Heart right ventricle (tissue), 16 donors: Measurements from ENCODE around the gene FAM184A. TPM values are rescaled to one million over a fixed set of nuclear protein-coding genes. Genes with fewer than 3 reads are reported as not detected.

Experiments
- ATAC-seq, 8 donors: fragments of 200-7000 bp; cut with Tn5 transposase; one replicate each; pipeline ENCODE4 v1.9.1; 2020; ENCODE audit warnings: mild to moderate bottlenecking in 8 of 8, moderate library complexity in 8 of 8, moderate number of reproducible peaks in 1 of 8
- DNase-seq, 2 donors: peaks; one replicate each; pipeline ENCODE4 v3.0.0-alpha.2; 2020
- H3K27ac ChIP-seq, 10 donors: fragments of 200-600 bp; sonication (generic) in 2 of 10; one replicate each; pipeline versions ENCODE4 v1.5.0 to v1.8.0; 2020 to 2022; ENCODE audit warnings: mild to moderate bottlenecking in 3 of 10
- H3K27me3 ChIP-seq, 7 donors: fragments of 200-600 bp; one replicate each; pipeline ENCODE4 v1.8.0; 2021 to 2022; ENCODE audit warnings: mild to moderate bottlenecking in 2 of 7
- H3K36me3 ChIP-seq, 9 donors: fragments of 200-600 bp; sonication (generic) in 1 of 9; one replicate each; pipeline versions ENCODE4 v1.5.0 to v1.8.0; 2020 to 2022; ENCODE audit warnings: mild to moderate bottlenecking in 2 of 9
- H3K4me1 ChIP-seq, 9 donors: fragments of 200-600 bp; sonication (generic) in 1 of 9; one replicate each; pipeline versions ENCODE4 v1.5.0 to v1.8.0; 2020 to 2022; ENCODE audit warnings: mild to moderate bottlenecking in 4 of 9
- H3K4me3 ChIP-seq, 10 donors: fragments of 200-600 bp; sonication (generic) in 2 of 10; one replicate each; pipeline versions ENCODE4 v1.5.0 to v1.8.0; 2020 to 2022; ENCODE audit warnings: mild to moderate bottlenecking in 7 of 10, moderate library complexity in 2 of 10
- H3K9me3 ChIP-seq, 11 donors: fragments of 200-600 bp in 10 of 11; sonication (generic) in 2 of 11; one replicate each; pipeline versions ENCODE4 v1.5.0 to v1.8.0; 2013 to 2022; ENCODE audit warnings: mild to moderate bottlenecking in 2 of 11, control low read depth in 1 of 11, moderate library complexity in 1 of 11
- WGBS, 2 donors: extraction: QIAGEN DNeasy Blood & Tissue Kit; methylation state at CpG; one replicate each; pipeline ENCODE4 v1.1.7; 2013; ENCODE audit warnings: inconsistent platforms in 1 of 2; 5-methylcytosine and 5-hydroxymethylcytosine counted together
- intact Hi-C, 10 donors: fragments of 100-400 bp; cut with DNase I; formaldehyde crosslinking; loops; one replicate each; pipeline versions ENCODE4 v1.11.1 to v1.14.2; 2022
- polyA plus RNA-seq, 2 donors: library from polyadenylated mRNA; stranded (reverse); fragments of 200-250 nt; gene quantifications; one replicate each; pipeline ENCODE4 v1.2.3, GENCODE V29; 2013
- total RNA-seq, 10 donors: library from RNA; stranded (reverse); fragmentation: NEBNext Ultra II Directional in 3 of 10; extraction: Animal tissue kit (Norgen Biotek cat#: 25700) in 3 of 10; gene quantifications; one replicate each; pipeline versions ENCODE4 v1.2.1 to v1.2.4, GENCODE V29; 2021 to 2023
- TF ChIP-seq, protein P1 (sequence below), 9 donors: fragments of 200-600 bp; sonication (generic) in 2 of 9; IDR thresholded peaks; one replicate each; pipeline versions ENCODE4 v1.5.0 to v1.8.0; 2021 to 2022; ENCODE audit warnings: antibody characterized with exemption in 9 of 9, mild to moderate bottlenecking in 5 of 9, moderate library complexity in 1 of 9
- donor health status: Arrhythmogenic right ventricular cardiomyopathy.
- donor health status: ischemic (EF 13 %, LVEDD 7.1; RV severe dilation, severe dysfunction).
- donor health status: healthy with polysubstance abuse.
- donor health status: DM: no; HTN: yes; CAD: no.
- donor health status: DM: no; HTN: no; CAD: no.
- donor health status: ischemic (EF 25% LVEDD 6.9; RV normal size, moderate dysfunction).
- donor health status: ischemic (EF 25% LVEDD 5.7; RV mildly dilated, moderate dysfunction).
- donor health status: healthy.
- donor health status: DM: yes; HTN: yes; CAD: no.
- donor health status: Ischemic cardiomyopathy.
- donor health status: ischemic (EF 35%, LVEDD 5.7; RV mildly dilated, moderate dysfunction).
- donor health status: nonischemic (EF 11% LVEDD 7.7; RV severe dilation, severe dysfunction).
- donor health status: DM: yes; HTN: yes; CAD: no.
- donor health status: PGD.
- donor health status: ischemic (EF 29% LVEDD 5.4; RV normal size, mild dysfunction).
- donor health status: nonischemic (EF 23%, LVEDD 6.1; RV moderate dilation, normal function).

FAM184A gene
- total and polyA plus RNA-seq, 12 donors = 0.16 to 3.0 (median 0.42) TPM

DNA sequence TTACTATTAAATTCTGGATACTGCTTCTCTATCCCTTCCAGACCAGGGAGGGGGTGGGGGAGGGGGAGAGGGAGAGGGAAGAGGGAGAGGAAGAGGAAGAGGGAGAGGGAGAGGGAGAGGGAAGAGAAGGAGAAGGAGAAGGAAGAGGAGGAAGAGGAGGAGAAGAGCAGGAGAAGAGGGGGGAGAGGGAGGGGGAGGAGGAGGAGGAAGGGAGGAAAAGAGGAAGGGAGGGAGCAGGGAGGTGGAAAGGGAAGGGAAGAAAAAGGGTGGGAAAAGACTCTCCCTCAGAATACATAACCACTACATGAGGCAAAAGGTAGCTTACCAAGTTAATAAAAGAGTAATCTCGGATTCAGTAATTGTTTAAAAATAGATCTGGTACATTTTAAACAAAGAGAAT lies 46.0 kb downstream of the FAM184A start:
- peaks cover 0 to 21% (median 9%) of the 10 kb centered on the region in 9 donors for H3K4me1 ChIP-seq
- WGBS, 2 donors = 71 to 80% methylated on average over 1 of the region's 1 CpG
- no peaks in the 10 kb centered on the region for H3K36me3 ChIP-seq
- no peaks in the 10 kb centered on the region for H3K27me3 ChIP-seq
- intact Hi-C loops = loop anchor here in 1 of 10 donors (5.0 kb wide), 1 partner anchor 60 kb away; no protein-coding TSS in a partner anchor
- TF ChIP-seq, protein P1, sequence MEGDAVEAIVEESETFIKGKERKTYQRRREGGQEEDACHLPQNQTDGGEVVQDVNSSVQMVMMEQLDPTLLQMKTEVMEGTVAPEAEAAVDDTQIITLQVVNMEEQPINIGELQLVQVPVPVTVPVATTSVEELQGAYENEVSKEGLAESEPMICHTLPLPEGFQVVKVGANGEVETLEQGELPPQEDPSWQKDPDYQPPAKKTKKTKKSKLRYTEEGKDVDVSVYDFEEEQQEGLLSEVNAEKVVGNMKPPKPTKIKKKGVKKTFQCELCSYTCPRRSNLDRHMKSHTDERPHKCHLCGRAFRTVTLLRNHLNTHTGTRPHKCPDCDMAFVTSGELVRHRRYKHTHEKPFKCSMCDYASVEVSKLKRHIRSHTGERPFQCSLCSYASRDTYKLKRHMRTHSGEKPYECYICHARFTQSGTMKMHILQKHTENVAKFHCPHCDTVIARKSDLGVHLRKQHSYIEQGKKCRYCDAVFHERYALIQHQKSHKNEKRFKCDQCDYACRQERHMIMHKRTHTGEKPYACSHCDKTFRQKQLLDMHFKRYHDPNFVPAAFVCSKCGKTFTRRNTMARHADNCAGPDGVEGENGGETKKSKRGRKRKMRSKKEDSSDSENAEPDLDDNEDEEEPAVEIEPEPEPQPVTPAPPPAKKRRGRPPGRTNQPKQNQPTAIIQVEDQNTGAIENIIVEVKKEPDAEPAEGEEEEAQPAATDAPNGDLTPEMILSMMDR (IDR thresholded peaks at IDR 0.05) = no peak
- H3K4me3 ChIP-seq = no peak overlapping the region
- no peak overlapping the region for H3K27ac ChIP-seq
- ATAC-seq (no peak), DNase-seq (no peak)
- H3K9me3 ChIP-seq = no peaks in the 10 kb centered on the region

DNA sequence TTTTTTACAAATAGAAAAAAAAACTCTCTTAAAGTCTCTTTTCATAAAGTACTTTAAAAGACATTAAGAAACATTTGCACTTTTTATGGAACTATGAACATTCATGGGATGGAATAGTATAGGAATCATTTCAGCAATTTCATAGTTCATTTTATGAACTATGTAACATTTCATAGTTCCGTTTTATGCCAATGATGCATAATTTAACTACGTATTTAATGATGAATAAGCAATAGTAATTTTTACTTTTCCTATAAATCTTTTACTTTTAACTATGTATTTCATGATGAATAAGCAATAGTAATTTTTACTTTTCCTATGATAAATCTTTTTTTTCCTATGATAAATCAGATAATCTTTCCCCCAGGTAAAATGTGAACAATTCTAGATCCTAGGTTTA lies 47.7 kb downstream of the FAM184A start:
- Histone ChIP-seq H3K36me3 (no peaks in the 10 kb centered on the region), H3K27me3 (no peaks in the 10 kb centered on the region), H3K4me1 (peaks cover 0 to 16% (median 8%) of the 10 kb centered on the region in 9 donors), H3K9me3 (no peaks in the 10 kb centered on the region), H3K4me3 (no peak overlapping the region), H3K27ac (no peak overlapping the region)
- WGBS, 2 donors = 96 to 99% methylated on average over 2 of the region's 2 CpGs
- no peak for DNase-seq
- ATAC-seq = no peak
- intact Hi-C loops = loop anchor here in 1 of 10 donors (5.0 kb wide), 1 partner anchor 58 kb away; no protein-coding TSS in a partner anchor
- TF ChIP-seq, protein P1 (IDR thresholded peaks at IDR 0.05) = no peak

DNA sequence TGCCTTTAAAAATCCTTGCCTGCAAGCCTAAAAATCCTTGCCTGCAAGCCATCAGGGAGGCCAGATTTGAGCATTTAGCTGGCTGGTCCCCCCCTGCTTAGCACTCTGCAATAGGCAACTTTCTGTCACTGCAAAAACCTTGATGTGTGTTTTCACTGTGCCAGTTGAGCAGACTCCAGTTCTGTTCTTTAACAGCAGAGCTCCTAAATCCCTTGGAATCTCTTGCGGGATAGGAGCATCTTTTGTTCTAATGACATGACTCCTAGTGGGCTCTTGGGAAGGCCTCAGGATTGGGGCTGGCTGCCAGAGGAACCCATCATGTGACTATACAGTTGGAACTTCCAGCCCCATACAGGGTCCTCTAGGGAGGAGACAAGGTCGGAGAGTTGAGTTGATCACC lies 50.4 kb downstream of the FAM184A start:
- Histone ChIP-seq H3K27me3 (no peaks in the 10 kb centered on the region), H3K27ac (no peak overlapping the region), H3K4me3 (no peak overlapping the region), H3K4me1 (no peaks in the 10 kb centered on the region), H3K36me3 (no peaks in the 10 kb centered on the region), H3K9me3 (no peaks in the 10 kb centered on the region)
- no peak for DNase-seq
- intact Hi-C loops = no loop called here
- ATAC-seq = no peak
- 73 to 82% methylated on average over 2 of the region's 2 CpGs for WGBS, 2 donors
- TF ChIP-seq, protein P1 (IDR thresholded peaks at IDR 0.05) = no peak

DNA sequence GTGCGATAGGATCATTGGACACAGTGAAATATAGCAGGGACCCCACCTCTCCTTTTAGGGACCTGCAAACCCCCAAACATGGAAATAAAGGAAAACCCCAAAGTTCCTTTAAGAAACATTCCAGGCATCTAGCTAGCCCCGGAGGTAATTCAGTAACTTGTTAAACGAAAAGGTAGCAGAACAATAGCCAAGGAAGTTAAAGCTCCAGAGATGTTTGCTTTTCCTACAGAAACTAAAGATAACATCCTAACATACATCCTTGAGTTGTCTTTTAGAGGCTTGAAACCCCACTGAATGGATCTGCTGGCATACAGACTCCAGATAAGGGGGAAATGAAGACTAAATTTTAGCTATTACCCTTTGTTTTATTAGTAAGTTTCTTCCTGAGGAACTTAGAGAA lies 51.0 kb downstream of the FAM184A start:
- H3K27me3 ChIP-seq = no peaks in the 10 kb centered on the region
- DNase-seq (no peak), ATAC-seq (no peak)
- intact Hi-C loops = no loop called here
- H3K4me1 ChIP-seq = no peaks in the 10 kb centered on the region
- H3K36me3 ChIP-seq = no peaks in the 10 kb centered on the region
- no peak overlapping the region for H3K4me3 ChIP-seq
- no peak overlapping the region for H3K27ac ChIP-seq
- H3K9me3 ChIP-seq = no peaks in the 10 kb centered on the region
- 58 to 60% methylated on average over 3 of the region's 3 CpGs for WGBS, 2 donors
- TF ChIP-seq, protein P1 (IDR thresholded peaks at IDR 0.05) = no peak
